Naive thymus-derived CD4-positive, alpha-beta T cell (primary cell): Measurements from ENCODE around the gene STIM2. TPM values are rescaled to one million over a fixed set of nuclear protein-coding genes. Genes with fewer than 3 reads are reported as not detected.

ENCODE experiments used
- ATAC-seq: fragments of 150-1000 bp; cut with Tn5 transposase; 2 replicates; pipeline ENCODE4 v1.10.0; 2021; ENCODE audit warnings: mild to moderate bottlenecking, moderate library complexity
- CTCF ChIA-PET: fragments of 350-600 bp; sonication (Branson Sonifier 250); formaldehyde crosslinking; loops from one replicate; lab custom pipeline; 2021; ENCODE audit warnings: antibody characterized with exemption; lab: Charles Lee
- POLR2A ChIA-PET: fragments of 350-600 bp; sonication (Branson Sonifier 250); formaldehyde crosslinking; loops from one replicate; lab custom pipeline; 2021; ENCODE audit warnings: antibody characterized with exemption, inconsistent platforms; lab: Charles Lee
- DNase-seq, 9 donors: peaks; one replicate each; pipeline versions ENCODE4 v3.0.0 to v3.0.0-alpha.2; 2020 to 2022; ENCODE audit warnings: mixed read lengths in 1 of 9
- H3K27ac ChIP-seq: one replicate; pipeline ENCODE4 v1.7.0; 2013; ENCODE audit warnings: mild to moderate bottlenecking, low read depth, low read length, moderate library complexity
- H3K27me3 ChIP-seq, 2 donors: one replicate each; pipeline ENCODE4 v1.7.0; 2013; ENCODE audit warnings: low read length in 2 of 2, mild to moderate bottlenecking in 2 of 2, moderate library complexity in 2 of 2; ENCODE audit not compliant: control insufficient read depth in 2 of 2, insufficient read depth in 2 of 2
- H3K36me3 ChIP-seq, 3 experiments: 1 replicate in 2 of 3; 2 replicates in 1 of 3; pipeline ENCODE4 v1.7.0; 2013; ENCODE audit warnings: low read length in 3 of 3, mild to moderate bottlenecking in 3 of 3, moderate library complexity in 1 of 3; ENCODE audit not compliant: insufficient read depth in 3 of 3, control insufficient read depth in 2 of 3
- H3K4me1 ChIP-seq, 2 donors: one replicate each; pipeline ENCODE4 v1.7.0; 2013; ENCODE audit warnings: low read length in 2 of 2, mild to moderate bottlenecking in 2 of 2, moderate library complexity in 1 of 2; ENCODE audit not compliant: control insufficient read depth in 2 of 2, insufficient read depth in 2 of 2
- H3K4me3 ChIP-seq: 2 replicates; pipeline ENCODE4 v1.7.0; 2013; ENCODE audit warnings: mild to moderate bottlenecking, low read length
- H3K9me3 ChIP-seq, 3 experiments: 1 replicate in 2 of 3; 2 replicates in 1 of 3; pipeline ENCODE4 v1.7.0; 2013; ENCODE audit warnings: low read length in 3 of 3; ENCODE audit not compliant: control insufficient read depth in 2 of 3
- H3K27ac Mint-ChIP-seq, 9 donors: one replicate each; pipeline ENCODE4 v1.8.0; 2020 to 2022; ENCODE audit warnings: mixed read lengths in 9 of 9, mild to moderate bottlenecking in 8 of 9, moderate library complexity in 5 of 9, inconsistent platforms in 2 of 9
- H3K27me3 Mint-ChIP-seq, 5 donors: one replicate each; pipeline ENCODE4 v1.8.0; 2021 to 2022; ENCODE audit warnings: mixed read lengths in 5 of 5, mild to moderate bottlenecking in 1 of 5
- H3K36me3 Mint-ChIP-seq, 5 donors: one replicate each; pipeline ENCODE4 v1.8.0; 2020 to 2022; ENCODE audit warnings: mixed read lengths in 5 of 5, mild to moderate bottlenecking in 3 of 5, inconsistent platforms in 1 of 5
- H3K4me1 Mint-ChIP-seq, 7 donors: one replicate each; pipeline ENCODE4 v1.8.0; 2020 to 2022; ENCODE audit warnings: mixed read lengths in 7 of 7, mild to moderate bottlenecking in 3 of 7, inconsistent platforms in 1 of 7
- H3K4me3 Mint-ChIP-seq, 10 donors: one replicate each; pipeline ENCODE4 v1.8.0; 2020 to 2022; ENCODE audit warnings: mild to moderate bottlenecking in 10 of 10, mixed read lengths in 10 of 10, moderate library complexity in 6 of 10, inconsistent platforms in 2 of 10
- H3K9me3 Mint-ChIP-seq, 11 donors: one replicate each; pipeline ENCODE4 v1.8.0; 2020 to 2022; ENCODE audit warnings: mixed read lengths in 11 of 11, mild to moderate bottlenecking in 4 of 11, inconsistent platforms in 1 of 11, moderate library complexity in 1 of 11
- intact Hi-C, 2 donors: fragments of 100-400 bp; cut with micrococcal nuclease; formaldehyde crosslinking; loops; one replicate each; pipeline ENCODE4 v1.15.1; 2023
- polyA plus RNA-seq, 2 donors: library from polyadenylated mRNA; unstranded; fragments of 300-500 nt; fragmentation: Illumina TruSeq; gene quantifications; one replicate each; pipeline ENCODE4 v1.2.3, GENCODE V29; 2021
- total RNA-seq, 6 experiments: library from RNA in 5 of 6; stranded (reverse) in 5 of 6; gene quantifications; 1 replicate in 5 of 6; 2 replicates in 1 of 6; pipeline ENCODE4 v1.2.3 and lab custom pipeline; 2021 to 2026

The STIM2 gene
- total and polyA plus RNA-seq, 7 experiments from 2014 or later: 24.6 to 103 (median 67.0) TPM

DNA sequence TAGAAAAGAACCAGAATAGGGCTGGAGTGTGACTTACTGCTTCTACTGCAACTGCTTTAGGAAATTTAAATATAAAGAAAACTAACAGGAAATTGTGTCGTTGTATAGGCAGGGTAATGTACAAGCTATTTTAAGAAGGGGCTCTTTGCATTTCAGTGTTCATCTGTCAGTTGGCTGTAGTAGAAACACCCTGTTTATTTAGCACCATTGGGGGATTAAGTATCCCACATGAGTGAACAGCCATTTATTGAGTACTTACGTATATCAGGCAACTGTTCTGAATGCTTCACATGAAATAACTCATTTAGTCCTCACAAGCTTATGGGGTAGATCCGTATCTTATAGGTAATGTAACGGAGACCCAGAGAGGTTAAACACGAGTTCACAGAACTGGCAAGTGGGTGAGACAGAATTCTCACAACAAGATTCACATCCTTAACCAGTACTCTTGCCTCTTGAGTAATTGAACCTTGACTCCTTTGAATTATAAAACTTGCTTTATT, 23.9 kb downstream of the STIM2 start:
- peaks cover 40 to 47% of the 10 kb centered on the region in 2 donors for H3K4me1 ChIP-seq

DNA sequence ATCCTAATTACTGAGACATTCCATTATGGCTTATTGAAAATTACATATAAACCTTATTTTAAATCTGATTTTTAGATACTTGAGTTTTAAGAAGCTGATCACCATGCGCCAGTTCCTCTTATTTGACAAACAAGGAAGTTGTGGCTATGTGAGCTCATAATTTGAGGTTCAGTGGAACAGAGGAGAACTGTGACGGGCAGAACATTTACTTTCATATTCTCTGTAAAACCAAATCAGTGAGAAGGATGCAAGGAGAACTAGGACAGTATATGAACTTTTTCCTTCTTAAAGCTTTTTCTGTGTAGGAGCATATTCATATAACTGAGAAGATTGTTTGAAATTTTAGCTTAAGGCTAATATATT, 25.3 kb downstream of the STIM2 start:
- Mint-ChIP-seq H3K27ac (peak overlapping the region; percentile 93 to 98 (median 95)), H3K36me3 (peaks cover 0 to 30% (median 4%) of the 10 kb centered on the region in 5 donors), H3K4me3 (peak overlapping the region; percentile 70 to 91 (median 82)), H3K9me3 (peaks cover 0 to 6% (median 0%) of the 10 kb centered on the region in 11 donors), H3K27me3 (no peaks in the 10 kb centered on the region), H3K4me1 (peaks cover 33 to 95% (median 84%) of the 10 kb centered on the region in 7 donors)
- DNase-seq (peak in 7 of 9 donors; percentile 60 to 81 (median 77)), ATAC-seq (peak; percentile 76)
- Histone ChIP-seq H3K27me3 (no peaks in the 10 kb centered on the region), H3K36me3 (no peaks in the 10 kb centered on the region), H3K27ac (peak overlapping the region; percentile 73), H3K9me3 (no peaks in the 10 kb centered on the region), H3K4me1 (peaks cover 32 to 39% of the 10 kb centered on the region in 2 donors), H3K4me3 (peak overlapping the region; percentile 45)
- CTCF ChIA-PET: interaction anchor here (1.1 to 4.4 kb wide), 5 partner anchors 12 to 1574 kb away, joined by 3 to 30 read pairs (median 5); partner anchors contain the start of gene STIM2
- intact Hi-C loops: loop anchor here (1.0 to 10.0 kb wide), 4 partner anchors 15 to 811 kb away; partner anchors contain the start of gene STIM2 (in 2 of the 2)
- POLR2A ChIA-PET: interaction anchor here (0.6 to 5.5 kb wide), 10 partner anchors 9 to 566 kb away, joined by 3 to 126 read pairs (median 4); partner anchors contain the start of gene STIM2

More for the DNA sequence above, 23.9 kb downstream of the STIM2 start:
- DNase-seq (peak in 7 of 9 donors; percentile 38 to 60 (median 48)), ATAC-seq (peak; percentile 79)
- peaks cover 0 to 5% (median 0%) of the 10 kb centered on the region in 11 donors for H3K9me3 Mint-ChIP-seq
- H3K27me3 ChIP-seq: no peaks in the 10 kb centered on the region
- H3K36me3 ChIP-seq: no peaks in the 10 kb centered on the region
- peak overlapping the region; percentile 18 for H3K4me3 ChIP-seq
- peaks cover 40 to 97% (median 86%) of the 10 kb centered on the region in 7 donors for H3K4me1 Mint-ChIP-seq
- POLR2A ChIA-PET: interaction anchor here (0.6 to 5.5 kb wide), 9 partner anchors 10 to 302 kb away, joined by 3 to 126 read pairs (median 5); partner anchors contain the start of gene STIM2
- CTCF ChIA-PET: interaction anchor here (4.4 kb wide), 1 partner anchor 24 kb away, joined by 30 read pairs; the partner anchor contains the start of gene STIM2
- H3K36me3 Mint-ChIP-seq: peaks cover 0 to 20% (median 0%) of the 10 kb centered on the region in 5 donors
- peak overlapping the region; percentile 59 to 89 (median 79) for H3K4me3 Mint-ChIP-seq
- H3K27ac Mint-ChIP-seq: peak overlapping the region; percentile 93 to 98 (median 96)
- peak overlapping the region; percentile 73 for H3K27ac ChIP-seq
- H3K9me3 ChIP-seq: no peaks in the 10 kb centered on the region
- intact Hi-C loops: loop anchor here (1.0 to 10.0 kb wide), 4 partner anchors 11 to 810 kb away; no protein-coding TSS in a partner anchor
- H3K27me3 Mint-ChIP-seq: no peaks in the 10 kb centered on the region

DNA sequence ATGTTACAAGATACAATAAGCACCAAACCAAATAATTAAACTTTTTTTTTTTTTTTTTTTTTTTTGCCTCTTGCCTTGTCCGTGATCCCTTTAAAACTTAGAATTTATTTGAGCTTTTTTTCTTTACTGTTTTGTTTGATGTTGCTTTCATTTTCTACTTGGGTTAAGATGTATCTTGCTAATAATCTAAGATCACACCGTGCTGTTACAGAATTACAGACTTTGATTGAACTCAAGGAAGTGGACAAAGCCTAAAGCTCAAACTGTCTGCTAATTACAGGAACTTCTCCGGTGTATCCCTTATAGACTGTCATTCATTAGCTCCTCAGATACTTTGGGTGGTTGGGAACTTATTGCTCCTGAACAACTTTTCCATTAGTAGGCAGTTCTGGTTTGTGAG, 26.5 kb downstream of the STIM2 start:
- peaks cover 0 to 6% (median 0%) of the 10 kb centered on the region in 11 donors for H3K9me3 Mint-ChIP-seq
- intact Hi-C loops: loop anchor here in 1 of 2 donors (2.0 to 10.0 kb wide), 3 partner anchors 14 to 812 kb away; no protein-coding TSS in a partner anchor
- no peaks in the 10 kb centered on the region for H3K27me3 Mint-ChIP-seq
- Histone ChIP-seq H3K27ac (peak overlapping the region; percentile 73), H3K9me3 (no peaks in the 10 kb centered on the region), H3K36me3 (peaks cover 0 to 3% (median 0%) of the 10 kb centered on the region in 3 experiments), H3K4me1 (peaks cover 32 to 36% of the 10 kb centered on the region in 2 donors), H3K4me3 (no peak overlapping the region), H3K27me3 (no peaks in the 10 kb centered on the region)
- DNase-seq: peak in 4 of 9 donors; percentile 24 to 39 (median 36)
- ATAC-seq: no peak
- POLR2A ChIA-PET: interaction anchor here (0.7 to 5.5 kb wide), 9 partner anchors 13 to 303 kb away, joined by 4 to 126 read pairs (median 5); partner anchors contain the start of genes STIM2 and TBC1D19
- H3K4me3 Mint-ChIP-seq: peak overlapping the region; percentile 70 to 91 (median 82)
- peaks cover 4 to 35% (median 10%) of the 10 kb centered on the region in 5 donors for H3K36me3 Mint-ChIP-seq
- CTCF ChIA-PET: interaction anchor here (1.7 to 4.4 kb wide), 2 partner anchors 26 to 98 kb away, joined by 5 to 30 read pairs; partner anchors contain the start of gene STIM2
- H3K27ac Mint-ChIP-seq: peak overlapping the region; percentile 93 to 98 (median 95)
- H3K4me1 Mint-ChIP-seq: peaks cover 36 to 97% (median 87%) of the 10 kb centered on the region in 7 donors

DNA sequence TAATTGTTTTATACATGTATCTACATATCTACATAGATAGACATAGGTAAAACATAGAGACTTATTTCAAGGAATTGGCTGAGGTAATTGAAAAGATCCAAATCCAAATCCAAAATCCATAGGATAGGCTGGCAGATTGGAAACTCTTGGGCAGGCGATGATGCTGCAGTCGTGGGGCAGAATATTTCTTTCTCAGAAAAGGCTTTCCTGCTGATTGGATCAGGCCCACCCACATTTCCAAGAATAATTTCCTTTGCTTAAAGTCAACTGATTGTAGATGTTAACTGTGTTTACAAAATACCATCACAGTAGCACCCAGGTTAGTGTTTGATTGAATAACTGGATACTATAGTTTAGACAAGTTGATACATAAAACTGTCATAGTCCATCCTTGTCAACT, 27.2 kb downstream of the STIM2 start:
- peak overlapping the region in 6 of 10 donors; percentile 8 to 89 (median 38) for H3K4me3 Mint-ChIP-seq
- Histone ChIP-seq H3K27ac (no peak overlapping the region), H3K9me3 (no peaks in the 10 kb centered on the region), H3K36me3 (peaks cover 0 to 4% (median 0%) of the 10 kb centered on the region in 3 experiments), H3K4me3 (no peak overlapping the region), H3K4me1 (peaks cover 32 to 36% of the 10 kb centered on the region in 2 donors), H3K27me3 (no peaks in the 10 kb centered on the region)
- no peaks in the 10 kb centered on the region for H3K27me3 Mint-ChIP-seq
- intact Hi-C loops: loop anchor here in 1 of 2 donors (1.0 to 10.0 kb wide), 4 partner anchors 8 to 813 kb away; no protein-coding TSS in a partner anchor
- H3K9me3 Mint-ChIP-seq: peaks cover 0 to 8% (median 0%) of the 10 kb centered on the region in 11 donors
- H3K27ac Mint-ChIP-seq: peak overlapping the region in 8 of 9 donors; percentile 26 to 95 (median 63)
- peaks cover 4 to 40% (median 16%) of the 10 kb centered on the region in 5 donors for H3K36me3 Mint-ChIP-seq
- H3K4me1 Mint-ChIP-seq: peaks cover 34 to 97% (median 89%) of the 10 kb centered on the region in 7 donors
- DNase-seq: no peak
- ATAC-seq: no peak
- ChIA-PET POLR2A (interaction anchor here (0.8 to 5.5 kb wide), 5 partner anchors 14 to 223 kb away, joined by 4 to 126 read pairs (median 26); partner anchors contain the start of gene STIM2), CTCF (interaction anchor here (4.4 kb wide), 1 partner anchor 27 kb away, joined by 30 read pairs; the partner anchor contains the start of gene STIM2)

DNA sequence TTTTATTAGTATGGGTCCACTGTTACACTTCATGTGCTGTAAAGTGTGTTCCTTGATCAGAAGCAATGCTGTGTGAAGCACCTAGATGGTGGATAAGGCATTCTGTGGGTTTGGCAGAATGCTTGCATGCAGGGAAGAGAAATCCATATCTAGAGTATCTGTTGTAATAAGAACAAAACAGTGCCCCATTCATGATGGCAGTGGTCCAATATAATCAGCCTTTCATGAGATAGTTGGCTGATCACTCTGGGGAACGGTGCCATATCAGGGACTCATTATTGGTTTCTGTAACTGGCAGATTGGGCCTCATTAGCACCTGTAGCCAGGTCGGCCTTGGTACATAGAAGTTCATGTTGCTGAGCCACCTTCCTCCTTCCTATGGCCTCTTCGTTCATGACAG, 28.7 kb downstream of the STIM2 start:
- peaks cover 24% of the 10 kb centered on the region in 2 donors for H3K4me1 ChIP-seq
- intact Hi-C loops: loop anchor here in 1 of 2 donors (10.0 kb wide), 2 partner anchors 695 to 815 kb away; no protein-coding TSS in a partner anchor
- Mint-ChIP-seq H3K27me3 (no peaks in the 10 kb centered on the region), H3K9me3 (peaks cover 0 to 8% (median 0%) of the 10 kb centered on the region in 11 donors), H3K27ac (peak overlapping the region in 7 of 9 donors; percentile 22 to 63 (median 43)), H3K4me1 (peaks cover 36 to 93% (median 88%) of the 10 kb centered on the region in 7 donors), H3K4me3 (no peak overlapping the region), H3K36me3 (peaks cover 4 to 46% (median 16%) of the 10 kb centered on the region in 5 donors)
- no peaks in the 10 kb centered on the region for H3K9me3 ChIP-seq
- no peaks in the 10 kb centered on the region for H3K27me3 ChIP-seq
- DNase-seq (no peak), ATAC-seq (no peak)
- POLR2A ChIA-PET: interaction anchor here (0.7 kb wide), 1 partner anchor 96 kb away, joined by 3 read pairs; no protein-coding TSS in a partner anchor
- peaks cover 0 to 4% (median 0%) of the 10 kb centered on the region in 3 experiments for H3K36me3 ChIP-seq
- CTCF ChIA-PET: no interaction called here
- H3K27ac ChIP-seq: no peak overlapping the region
- no peak overlapping the region for H3K4me3 ChIP-seq

DNA sequence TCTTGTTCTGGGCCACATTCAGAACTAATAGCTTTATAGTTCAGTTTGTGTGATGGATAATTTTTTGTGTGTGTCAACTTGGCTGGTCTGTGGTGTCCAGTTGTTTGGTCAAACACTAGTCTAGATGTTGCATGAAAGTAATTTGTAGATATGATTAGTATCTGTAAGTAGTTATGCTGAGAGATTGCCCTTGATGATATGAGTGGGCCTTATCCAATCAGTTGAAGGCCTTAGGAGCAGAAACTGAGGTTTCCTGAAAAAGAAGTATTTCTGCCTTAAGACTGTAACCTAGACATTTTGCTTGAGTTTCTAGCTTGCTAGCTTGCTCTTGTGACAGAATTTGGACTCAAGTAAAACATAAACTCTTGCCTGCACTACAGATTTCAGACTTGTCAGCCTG, 30.4 kb downstream of the STIM2 start:
- Histone ChIP-seq H3K27me3 (no peaks in the 10 kb centered on the region), H3K4me1 (peaks cover 12 to 15% of the 10 kb centered on the region in 2 donors), H3K4me3 (no peak overlapping the region), H3K9me3 (no peaks in the 10 kb centered on the region), H3K27ac (no peak overlapping the region), H3K36me3 (peaks cover 0 to 4% (median 0%) of the 10 kb centered on the region in 3 experiments)
- POLR2A ChIA-PET: interaction anchor here (0.7 to 1.3 kb wide), 2 partner anchors 18 to 33 kb away, joined by 3 read pairs; no protein-coding TSS in a partner anchor
- peaks cover 4 to 61% (median 20%) of the 10 kb centered on the region in 5 donors for H3K36me3 Mint-ChIP-seq
- H3K27ac Mint-ChIP-seq: peak overlapping the region in 3 of 9 donors; percentile 3 to 53 (median 31)
- intact Hi-C loops: no loop called here
- no peak overlapping the region for H3K4me3 Mint-ChIP-seq
- no peak for DNase-seq
- H3K4me1 Mint-ChIP-seq: peaks cover 35 to 90% (median 86%) of the 10 kb centered on the region in 7 donors
- CTCF ChIA-PET: interaction anchor here (0.6 kb wide), 1 partner anchor 26 kb away, joined by 4 read pairs; no protein-coding TSS in a partner anchor
- H3K27me3 Mint-ChIP-seq: no peaks in the 10 kb centered on the region
- peaks cover 0 to 8% (median 0%) of the 10 kb centered on the region in 11 donors for H3K9me3 Mint-ChIP-seq
- ATAC-seq: no peak
